ENCODE results near the gene CWC25.
"Not testable (repeated sequence)": the region's sequence is repeated elsewhere in the genome, so short reads cannot be mapped to it uniquely, and the experiment has no call there.

CWC25 gene

GRCh38 chr17:38867179-38867967 lies 42.3 kb upstream of the CWC25 start:
- H3K9me3 Mint-ChIP-seq, result no peaks in the 10 kb centered on the region
- peaks cover 15% of the 10 kb centered on the region for H3K36me3 Mint-ChIP-seq
- CTCF ChIA-PET, result interaction anchor here (0.6 to 1.6 kb wide), 3 partner anchors 13 to 270 kb away, joined by 3 to 6 read pairs (median 4); no protein-coding TSS in a partner anchor
- DNase-seq, result peak; percentile 70
- peaks cover 37% of the 10 kb centered on the region for H3K4me1 Mint-ChIP-seq
- peak overlapping the region; percentile 99 for H3K27ac Mint-ChIP-seq
- H3K4me3 Mint-ChIP-seq, result peak overlapping the region; percentile 98
- peaks cover 28% of the 10 kb centered on the region for H3K27me3 Mint-ChIP-seq

GRCh38 chr17:38864636-38865398 lies 39.7 kb upstream of the CWC25 start:
- peaks cover 28% of the 10 kb centered on the region for H3K27me3 Mint-ChIP-seq
- no peaks in the 10 kb centered on the region for H3K9me3 Mint-ChIP-seq
- H3K27ac Mint-ChIP-seq, result no peak overlapping the region
- H3K36me3 Mint-ChIP-seq, result peaks cover 3% of the 10 kb centered on the region
- H3K4me3 Mint-ChIP-seq, result no peak overlapping the region
- H3K4me1 Mint-ChIP-seq, result peaks cover 26% of the 10 kb centered on the region
- CTCF ChIA-PET, result no interaction called here
- no peak for DNase-seq

- CTCF ChIA-PET, result no interaction called here
These were observed 36.3 kb upstream of the CWC25 start for GRCh38 chr17:38861399-38861843.

GRCh38 chr17:38857271-38857670 lies 32.1 kb upstream of the CWC25 start:
- peaks cover 13% of the 10 kb centered on the region for H3K36me3 Mint-ChIP-seq
- CTCF ChIA-PET, result no interaction called here
- no peaks in the 10 kb centered on the region for H3K27me3 Mint-ChIP-seq
- no peak for DNase-seq
- H3K4me3 Mint-ChIP-seq, result no peak overlapping the region
- H3K27ac Mint-ChIP-seq, result no peak overlapping the region
- H3K4me1 Mint-ChIP-seq, result peaks cover 17% of the 10 kb centered on the region
- no peaks in the 10 kb centered on the region for H3K9me3 Mint-ChIP-seq

More at GRCh38 chr17:38861399-38861843, 36.3 kb upstream of the CWC25 start:
- Mint-ChIP-seq H3K4me3 (no peak overlapping the region), H3K36me3 (no peaks in the 10 kb centered on the region), H3K27me3 (peaks cover 24% of the 10 kb centered on the region), H3K4me1 (peaks cover 8% of the 10 kb centered on the region), H3K9me3 (no peaks in the 10 kb centered on the region), H3K27ac (no peak overlapping the region)
- no peak for DNase-seq

- not testable (repeated sequence) for DNase-seq, H3K4me3 Mint-ChIP-seq, H3K27me3 Mint-ChIP-seq, H3K9me3 Mint-ChIP-seq
- H3K4me1 Mint-ChIP-seq, result peaks cover 37% of the 10 kb centered on the region
- H3K36me3 Mint-ChIP-seq, result peaks cover 33% of the 10 kb centered on the region
- CTCF ChIA-PET, result interaction anchor here (0.8 to 2.7 kb wide), 3 partner anchors 13 to 16 kb away, joined by 4 to 11 read pairs (median 4); partner anchors contain the start of gene LASP1
- peak overlapping the region; percentile 11 for H3K27ac Mint-ChIP-seq
These were observed 30.1 kb upstream of the CWC25 start for GRCh38 chr17:38855101-38855714.

GRCh38 chr17:38853292-38854219 lies 28.4 kb upstream of the CWC25 start, which contains the start of gene RPL23:
TSS of gene RPL23 (minus strand) at chr17:38853721. CDS start at chr17:38853710, 11 bp downstream.
- H3K36me3 Mint-ChIP-seq, result peaks cover 47% of the 10 kb centered on the region
- CTCF ChIA-PET, result interaction anchor here (0.7 to 2.7 kb wide), 8 partner anchors 12 to 300 kb away, joined by 3 to 11 read pairs (median 4); partner anchors contain the start of gene LASP1
- H3K27ac Mint-ChIP-seq, result peak within 1 kb of the TSS; percentile 98
- peaks cover 46% of the 10 kb centered on the region for H3K4me1 Mint-ChIP-seq
- DNase-seq, result peak; percentile 95
- H3K27me3 Mint-ChIP-seq, result no peaks in the 10 kb centered on the region
- peak within 1 kb of the TSS; percentile 91 for H3K4me3 Mint-ChIP-seq
- H3K9me3 Mint-ChIP-seq, result no peaks in the 10 kb centered on the region

GRCh38 chr17:38852771-38853291 lies 27.7 kb upstream of the CWC25 start:
- no peaks in the 10 kb centered on the region for H3K27me3 Mint-ChIP-seq
- CTCF ChIA-PET, result interaction anchor here (1.8 to 2.7 kb wide), 2 partner anchors 17 to 301 kb away, joined by 8 to 11 read pairs; partner anchors contain the start of gene LASP1
- H3K9me3 Mint-ChIP-seq, result no peaks in the 10 kb centered on the region
- peaks cover 46% of the 10 kb centered on the region for H3K4me1 Mint-ChIP-seq
- H3K36me3 Mint-ChIP-seq, result peaks cover 52% of the 10 kb centered on the region
- peak overlapping the region; percentile 98 for H3K27ac Mint-ChIP-seq
- DNase-seq, result no peak
- peak overlapping the region; percentile 91 for H3K4me3 Mint-ChIP-seq

- Mint-ChIP-seq H3K27me3 (no peaks in the 10 kb centered on the region), H3K4me1 (peaks cover 46% of the 10 kb centered on the region), H3K9me3 (no peaks in the 10 kb centered on the region), H3K27ac (peak overlapping the region; percentile 54), H3K36me3 (peaks cover 56% of the 10 kb centered on the region), H3K4me3 (peak overlapping the region; percentile 91)
- CTCF ChIA-PET, result interaction anchor here (0.6 kb wide), 1 partner anchor 323 kb away, joined by 3 read pairs; no protein-coding TSS in a partner anchor
- DNase-seq, result no peak
These were observed 26.3 kb upstream of the CWC25 start for GRCh38 chr17:38851434-38851833.

GRCh38 chr17:38850374-38850773 lies 25.3 kb upstream of the CWC25 start:
- no peaks in the 10 kb centered on the region for H3K9me3 Mint-ChIP-seq
- DNase-seq, result no peak
- peaks cover 58% of the 10 kb centered on the region for H3K36me3 Mint-ChIP-seq
- H3K27me3 Mint-ChIP-seq, result no peaks in the 10 kb centered on the region
- H3K27ac Mint-ChIP-seq, result peak overlapping the region; percentile 3
- CTCF ChIA-PET, result no interaction called here
- H3K4me1 Mint-ChIP-seq, result peaks cover 46% of the 10 kb centered on the region
- H3K4me3 Mint-ChIP-seq, result peak overlapping the region; percentile 91

GRCh38 chr17:38848939-38849605 lies 24.0 kb upstream of the CWC25 start:
- no peaks in the 10 kb centered on the region for H3K9me3 Mint-ChIP-seq
- DNase-seq, result no peak
- H3K27me3 Mint-ChIP-seq, result no peaks in the 10 kb centered on the region
- peaks cover 59% of the 10 kb centered on the region for H3K36me3 Mint-ChIP-seq
- H3K4me3 Mint-ChIP-seq, result no peak overlapping the region
- H3K27ac Mint-ChIP-seq, result no peak overlapping the region
- CTCF ChIA-PET, result interaction anchor here (1.7 kb wide), 1 partner anchor 20 kb away, joined by 3 read pairs; the partner anchor contains the start of gene LASP1
- H3K4me1 Mint-ChIP-seq, result peaks cover 41% of the 10 kb centered on the region

- peaks cover 58% of the 10 kb centered on the region for H3K36me3 Mint-ChIP-seq
- H3K27ac Mint-ChIP-seq, result no peak overlapping the region
- no peak overlapping the region for H3K4me3 Mint-ChIP-seq
- CTCF ChIA-PET, result interaction anchor here (1.7 kb wide), 1 partner anchor 21 kb away, joined by 3 read pairs; the partner anchor contains the start of gene LASP1
- no peak for DNase-seq
- H3K27me3 Mint-ChIP-seq, result no peaks in the 10 kb centered on the region
- no peaks in the 10 kb centered on the region for H3K9me3 Mint-ChIP-seq
- peaks cover 38% of the 10 kb centered on the region for H3K4me1 Mint-ChIP-seq
These were observed 23.4 kb upstream of the CWC25 start for GRCh38 chr17:38848557-38848891.

GRCh38 chr17:38844261-38844757 lies 19.2 kb upstream of the CWC25 start:
- Mint-ChIP-seq H3K27ac (no peak overlapping the region), H3K27me3 (peaks cover 1% of the 10 kb centered on the region), H3K9me3 (no peaks in the 10 kb centered on the region), H3K4me3 (no peak overlapping the region), H3K36me3 (peaks cover 19% of the 10 kb centered on the region), H3K4me1 (peaks cover 3% of the 10 kb centered on the region)
- CTCF ChIA-PET, result no interaction called here
- DNase-seq, result no peak
